Left lung (tissue), 10 donors: ENCODE data around the gene PIK3R2. TPM values are rescaled to one million over a fixed set of nuclear protein-coding genes. Genes with fewer than 3 reads are reported as not detected.
A peak's percentile ranks its signal among the peaks of the same experiment; 100 is the strongest.

ENCODE experiments used
- ATAC-seq: fragments of 200-7000 bp; cut with Tn5 transposase; one replicate; pipeline ENCODE4 v1.9.1; 2020; ENCODE audit warnings: moderate library complexity
- DNase-seq, 4 donors: peaks; one replicate each; pipeline ENCODE4 v3.0.0-alpha.2; 2013 to 2020
- H3K27ac ChIP-seq, 2 donors: fragments of 200-600 bp; sonication (generic) in 1 of 2; one replicate each; pipeline versions ENCODE4 v1.5.0 to v1.8.0; 2020 to 2021
- H3K27me3 ChIP-seq, 2 donors: fragments of 200-600 bp; sonication (generic) in 1 of 2; one replicate each; pipeline versions ENCODE4 v1.5.0 to v1.8.0; 2020 to 2021
- H3K36me3 ChIP-seq, 2 donors: fragments of 200-600 bp; sonication (generic) in 1 of 2; one replicate each; pipeline versions ENCODE4 v1.5.0 to v1.8.0; 2020 to 2021
- H3K4me1 ChIP-seq, 2 donors: fragments of 200-600 bp; one replicate each; pipeline ENCODE4 v1.8.0; 2021
- H3K4me3 ChIP-seq, 2 donors: fragments of 200-600 bp; sonication (generic) in 1 of 2; one replicate each; pipeline versions ENCODE4 v1.5.0 to v1.8.0; 2020 to 2021; ENCODE audit warnings: mild to moderate bottlenecking in 1 of 2
- H3K9me3 ChIP-seq, 2 donors: fragments of 200-600 bp; sonication (generic) in 1 of 2; one replicate each; pipeline versions ENCODE4 v1.5.0 to v1.8.0; 2020 to 2021
- CTCF ChIP-seq, 2 donors: fragments of 200-600 bp; sonication (generic) in 1 of 2; IDR thresholded peaks; one replicate each; pipeline versions ENCODE4 v1.5.0 to v1.8.0; 2021; ENCODE audit warnings: antibody characterized with exemption in 2 of 2
- intact Hi-C, 2 donors: fragments of 100-400 bp; cut with DNase I; formaldehyde crosslinking; loops; one replicate each; pipeline versions ENCODE4 v1.11.2 to v1.14.2; 2022
- polyA plus RNA-seq, 6 donors: library from polyadenylated mRNA; unstranded; fragments of 120-200 nt; gene quantifications; one replicate each; pipeline ENCODE4 v1.2.1, GENCODE V29; 2013; ENCODE audit not compliant: insufficient read length in 6 of 6
- total RNA-seq, 2 donors: library from RNA; stranded (reverse); fragmentation: NEBNext Ultra II Directional; extraction: Animal tissue kit (Norgen Biotek cat#: 25700); gene quantifications; one replicate each; pipeline ENCODE4 v1.2.1, GENCODE V29; 2021
- donor health status: DM: no; HTN: yes; CAD: no.
- donor health status: DM: no; HTN: no; CAD: no.

Gene PIK3R2
- total and polyA plus RNA-seq, 8 donors: 25.7 to 37.7 (median 32.5) TPM

- no peak for TF ChIP-seq CTCF (IDR thresholded peaks at IDR 0.05)
- no peak overlapping the region for H3K4me3 ChIP-seq
- intact Hi-C loops: no loop called here
- H3K4me1 ChIP-seq: peaks cover 4 to 29% of the 10 kb centered on the region in 2 donors
- H3K27ac ChIP-seq: no peak overlapping the region
- H3K36me3 ChIP-seq: peaks cover 0 to 69% of the 10 kb centered on the region in 2 donors
- no peaks in the 10 kb centered on the region for H3K9me3 ChIP-seq
- H3K27me3 ChIP-seq: no peaks in the 10 kb centered on the region
- DNase-seq: no peak
- no peak for ATAC-seq
Measured at GRCh38 chr19:18122424-18122823, 30.5 kb upstream of the PIK3R2 start.

- H3K27me3 ChIP-seq: no peaks in the 10 kb centered on the region
- H3K36me3 ChIP-seq: peaks cover 0 to 76% of the 10 kb centered on the region in 2 donors
Measured at GRCh38 chr19:18122860-18123795, 29.8 kb upstream of the PIK3R2 start.

GRCh38 chr19:18123819-18124218 is 29.1 kb upstream of the PIK3R2 start:
- intact Hi-C loops: no loop called here
- peaks cover 0 to 83% of the 10 kb centered on the region in 2 donors for H3K36me3 ChIP-seq

More at GRCh38 chr19:18122860-18123795, 29.8 kb upstream of the PIK3R2 start:
- H3K4me3 ChIP-seq: no peak overlapping the region
- H3K4me1 ChIP-seq: peaks cover 3 to 28% of the 10 kb centered on the region in 2 donors
- no peaks in the 10 kb centered on the region for H3K9me3 ChIP-seq
- ATAC-seq (peak; percentile 12), DNase-seq (no peak)
- intact Hi-C loops: no loop called here
- no peak overlapping the region for H3K27ac ChIP-seq
- TF ChIP-seq CTCF (IDR thresholded peaks at IDR 0.05): no peak

GRCh38 chr19:18126097-18126496 is 26.9 kb upstream of the PIK3R2 start:
- intact Hi-C loops: no loop called here
- DNase-seq (no peak), ATAC-seq (no peak)
- peaks cover 0 to 8% of the 10 kb centered on the region in 2 donors for H3K4me1 ChIP-seq
- H3K27me3 ChIP-seq: no peaks in the 10 kb centered on the region
- TF ChIP-seq CTCF (IDR thresholded peaks at IDR 0.05): no peak
- peaks cover 0 to 96% of the 10 kb centered on the region in 2 donors for H3K36me3 ChIP-seq
- H3K4me3 ChIP-seq: no peak overlapping the region
- H3K9me3 ChIP-seq: no peaks in the 10 kb centered on the region
- H3K27ac ChIP-seq: no peak overlapping the region

More at GRCh38 chr19:18123819-18124218, 29.1 kb upstream of the PIK3R2 start:
- H3K9me3 ChIP-seq: no peaks in the 10 kb centered on the region
- no peak overlapping the region for H3K4me3 ChIP-seq
- no peak overlapping the region for H3K27ac ChIP-seq
- TF ChIP-seq CTCF (IDR thresholded peaks at IDR 0.05): no peak
- no peaks in the 10 kb centered on the region for H3K27me3 ChIP-seq
- DNase-seq: no peak
- H3K4me1 ChIP-seq: peaks cover 0 to 25% of the 10 kb centered on the region in 2 donors
- ATAC-seq: no peak

GRCh38 chr19:18128044-18128443 is 24.9 kb upstream of the PIK3R2 start:
- peak overlapping the region in 1 of 2 donors; percentile 55 for H3K27ac ChIP-seq
- H3K4me1 ChIP-seq: peaks cover 0 to 8% of the 10 kb centered on the region in 2 donors
- no peak for TF ChIP-seq CTCF (IDR thresholded peaks at IDR 0.05)
- H3K9me3 ChIP-seq: no peaks in the 10 kb centered on the region
- no peak for DNase-seq
- peaks cover 0 to 96% of the 10 kb centered on the region in 2 donors for H3K36me3 ChIP-seq
- intact Hi-C loops: no loop called here
- ATAC-seq: no peak
- H3K27me3 ChIP-seq: no peaks in the 10 kb centered on the region
- no peak overlapping the region for H3K4me3 ChIP-seq
